Measurements from ENCODE around the gene ATG101. TPM values are rescaled to one million over a fixed set of nuclear protein-coding genes. Genes with fewer than 3 reads are reported as not detected.

The ATG101 gene, protein sequence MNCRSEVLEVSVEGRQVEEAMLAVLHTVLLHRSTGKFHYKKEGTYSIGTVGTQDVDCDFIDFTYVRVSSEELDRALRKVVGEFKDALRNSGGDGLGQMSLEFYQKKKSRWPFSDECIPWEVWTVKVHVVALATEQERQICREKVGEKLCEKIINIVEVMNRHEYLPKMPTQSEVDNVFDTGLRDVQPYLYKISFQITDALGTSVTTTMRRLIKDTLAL
- 26.5 TPM for total RNA-seq
- long read RNA-seq, transcript ATG101-201 (4 exons, 1,439 nt), result major isoform, 56 of 63 reads
- long read RNA-seq, partial matches to known transcripts, result 2 of 63 reads
- long read RNA-seq, other reads (novel, unspliced or antisense), result 3 of 63 reads

- intact Hi-C loops (cut with micrococcal nuclease), result no loop called here
- ATAC-seq, result peak; percentile 98
- DNase-seq, result peak; percentile 92
Measured at GRCh38 chr12:52069327-52070184, at the start of gene ATG101. ATG101 (plus strand) TSS chr12:52069978; CDS start chr12:52073651, 3,673 bp downstream.

GRCh38 chr12:52020539-52021336, 49.0 kb upstream of the ATG101 start:
- intact Hi-C loops (cut with micrococcal nuclease), result no loop called here
- DNase-seq, result no peak
- no peak for ATAC-seq

DNA sequence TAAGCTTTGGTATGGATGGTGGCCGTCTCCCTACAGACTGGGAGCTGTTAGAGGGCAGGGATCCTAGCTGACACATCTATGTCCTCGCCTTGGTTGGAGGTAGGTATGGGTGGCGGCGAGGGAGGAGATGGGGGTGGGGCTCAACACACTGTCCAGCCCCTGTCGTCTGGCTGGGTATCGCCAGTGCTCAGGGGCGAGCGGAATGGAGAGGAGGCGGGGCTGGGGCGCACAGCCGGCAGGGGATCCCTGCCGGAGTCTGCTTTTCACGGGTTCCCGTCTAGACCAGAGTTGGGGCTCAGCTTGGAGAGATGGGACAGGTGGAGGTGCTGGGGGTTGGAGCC, 47.0 kb upstream of the ATG101 start:
- ATAC-seq, result no peak
- intact Hi-C loops (cut with micrococcal nuclease), result no loop called here
- DNase-seq, result no peak

- ATAC-seq (peak; percentile 55), DNase-seq (peak; percentile 94)
- intact Hi-C loops (cut with micrococcal nuclease), result no loop called here
Measured at GRCh38 chr12:52023182-52023975, 46.4 kb upstream of the ATG101 start.

- DNase-seq (no peak), ATAC-seq (no peak)
- intact Hi-C loops (cut with micrococcal nuclease), result no loop called here
Measured at GRCh38 chr12:52023976-52024688, 45.6 kb upstream of the ATG101 start.

GRCh38 chr12:52024845-52025230, 44.9 kb upstream of the ATG101 start:
- intact Hi-C loops (cut with micrococcal nuclease), result loop anchor here (5.0 kb wide), 1 partner anchor 57 kb away; no protein-coding TSS in a partner anchor
- no peak for DNase-seq

DNA sequence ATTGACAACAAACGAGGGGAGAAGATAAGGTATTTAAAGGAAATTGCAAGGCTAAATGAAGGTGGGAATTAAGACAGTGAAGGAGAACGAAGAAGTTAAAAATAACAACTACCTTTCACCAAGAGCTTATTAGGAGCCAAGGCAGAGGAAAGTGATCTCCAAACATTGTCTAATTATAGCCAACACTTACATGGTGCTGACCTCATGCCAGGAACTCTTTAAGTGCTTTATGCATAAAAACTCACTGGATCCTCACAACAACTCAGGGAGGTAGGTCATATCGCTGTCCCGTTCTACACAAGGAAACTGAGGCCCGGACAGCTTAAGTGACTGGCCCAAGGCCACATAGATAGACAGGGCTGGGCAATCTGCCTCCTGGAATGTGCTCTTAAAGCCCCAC, 43.5 kb upstream of the ATG101 start:
- ATAC-seq (peak; percentile 55), DNase-seq (no peak)
- intact Hi-C loops (cut with micrococcal nuclease), result loop anchor here (5.0 kb wide), 1 partner anchor 56 kb away; no protein-coding TSS in a partner anchor

More at GRCh38 chr12:52024845-52025230, 44.9 kb upstream of the ATG101 start:
- ATAC-seq, result no peak

- peak; percentile 86 for DNase-seq
- intact Hi-C loops (cut with micrococcal nuclease), result loop anchor here (5.0 kb wide), 1 partner anchor 55 kb away; no protein-coding TSS in a partner anchor
- peak; percentile 64 for ATAC-seq
Measured at GRCh38 chr12:52027085-52027843, 42.5 kb upstream of the ATG101 start.

- intact Hi-C loops (cut with micrococcal nuclease), result loop anchor here (5.0 kb wide), 1 partner anchor 53 kb away; no protein-coding TSS in a partner anchor
- ATAC-seq (peak; percentile 15), DNase-seq (peak; percentile 72)
Measured at GRCh38 chr12:52029685-52030084, 40.1 kb upstream of the ATG101 start.

- ATAC-seq (peak; percentile 59), DNase-seq (peak; percentile 72)
- intact Hi-C loops (cut with micrococcal nuclease), result no loop called here
Measured at GRCh38 chr12:52032446-52032803, 37.4 kb upstream of the ATG101 start.

- intact Hi-C loops (cut with micrococcal nuclease), result no loop called here
- peak; percentile 92 for ATAC-seq
Measured at GRCh38 chr12:52032804-52033445, 36.9 kb upstream of the ATG101 start.

GRCh38 chr12:52033446-52034140, 36.2 kb upstream of the ATG101 start:
- ATAC-seq (no peak), DNase-seq (no peak)
- intact Hi-C loops (cut with micrococcal nuclease), result no loop called here

More at GRCh38 chr12:52032804-52033445, 36.9 kb upstream of the ATG101 start:
- peak; percentile 98 for DNase-seq

GRCh38 chr12:52035190-52035589, 34.6 kb upstream of the ATG101 start:
- DNase-seq (no peak), ATAC-seq (no peak)
- intact Hi-C loops (cut with micrococcal nuclease), result no loop called here

DNA sequence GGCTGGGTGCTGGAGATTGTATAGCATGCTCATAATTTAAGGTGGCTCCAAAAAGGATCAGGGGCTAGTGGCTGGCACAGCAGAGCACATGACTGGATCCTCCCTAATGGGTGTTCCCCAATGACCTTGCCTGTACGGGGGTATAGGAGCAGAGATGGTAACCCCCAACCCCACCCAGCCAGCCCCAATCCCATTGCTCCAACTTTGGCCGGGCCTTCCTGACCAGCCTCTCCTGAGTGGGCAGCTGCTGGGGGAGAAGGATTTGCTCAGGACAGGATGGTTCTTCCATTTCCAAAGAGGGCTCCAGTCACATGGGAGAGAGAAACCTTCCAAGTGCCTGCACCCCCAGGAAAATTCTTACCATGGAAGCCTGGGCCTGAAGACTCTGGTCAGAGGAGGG, 33.9 kb upstream of the ATG101 start:
- ATAC-seq, result no peak
- DNase-seq, result no peak
- intact Hi-C loops (cut with micrococcal nuclease), result no loop called here

- ATAC-seq (peak; percentile 58), DNase-seq (peak; percentile 95)
- intact Hi-C loops (cut with micrococcal nuclease), result no loop called here
Measured at GRCh38 chr12:52036587-52037171, 33.1 kb upstream of the ATG101 start.

All from left ventricle myocardium superior (tissue), 1 donor.